Activated B cell treated with CpG ODN at 0.5 μM for 24 hours (primary cell): ENCODE data around the gene OCA2. TPM values are rescaled to one million over a fixed set of nuclear protein-coding genes. Genes with fewer than 3 reads are reported as not detected.

ENCODE experiments used
- ATAC-seq: fragments of 200-7000 bp; cut with Tn5 transposase; one replicate; pipeline ENCODE4 v1.10.0; 2021; ENCODE audit warnings: low read depth, mild to moderate bottlenecking, moderate library complexity
- CTCF ChIA-PET: fragments of 350-600 bp; sonication (Branson Sonifier 250); formaldehyde crosslinking; loops from one replicate; lab custom pipeline; 2021; ENCODE audit warnings: antibody characterized with exemption; lab: Charles Lee
- POLR2A ChIA-PET: fragments of 350-600 bp; sonication (Branson Sonifier 250); formaldehyde crosslinking; loops from one replicate; lab custom pipeline; 2021; ENCODE audit warnings: antibody characterized with exemption; lab: Charles Lee
- DNase-seq: peaks from one replicate; pipeline ENCODE4 v3.0.0; 2022
- H3K27ac Mint-ChIP-seq: one replicate; pipeline ENCODE4 v1.8.0; 2020; ENCODE audit warnings: mixed read lengths
- H3K27me3 Mint-ChIP-seq: one replicate; pipeline ENCODE4 v1.8.0; 2021; ENCODE audit warnings: mixed read lengths
- H3K36me3 Mint-ChIP-seq: one replicate; pipeline ENCODE4 v1.8.0; 2021; ENCODE audit warnings: low read depth, mixed read lengths
- H3K4me1 Mint-ChIP-seq: one replicate; pipeline ENCODE4 v1.8.0; 2021; ENCODE audit warnings: mixed read lengths
- H3K4me3 Mint-ChIP-seq: one replicate; pipeline ENCODE4 v1.8.0; 2020; ENCODE audit warnings: mild to moderate bottlenecking, mixed read lengths
- H3K9me3 Mint-ChIP-seq: one replicate; pipeline ENCODE4 v1.8.0; 2020; ENCODE audit warnings: mixed read lengths
- CTCF ChIP-seq: fragments of 200-600 bp; IDR thresholded peaks from one replicate; pipeline ENCODE4 v1.8.0; 2022; ENCODE audit warnings: antibody characterized with exemption, mild to moderate bottlenecking
- intact Hi-C: fragments of 100-400 bp; cut with micrococcal nuclease; formaldehyde crosslinking; loops from one replicate; pipeline ENCODE4 v1.15.1; 2024
- total RNA-seq: library from RNA; stranded (reverse); gene quantifications from 2 replicates; pipeline ENCODE4 v1.2.3, GENCODE V29; 2022

OCA2 gene
- total RNA-seq, 1 donor from 2014 or later, result not detected

GRCh38 chr15:27843146-27843545, 256.0 kb downstream of the OCA2 start:
- ChIA-PET POLR2A (no interaction called here), CTCF (no interaction called here)
- H3K27me3 Mint-ChIP-seq, result no peaks in the 10 kb centered on the region
- no peak overlapping the region for H3K4me3 Mint-ChIP-seq
- no peaks in the 10 kb centered on the region for H3K4me1 Mint-ChIP-seq
- H3K9me3 Mint-ChIP-seq, result no peaks in the 10 kb centered on the region
- no peaks in the 10 kb centered on the region for H3K36me3 Mint-ChIP-seq
- DNase-seq, result no peak
- H3K27ac Mint-ChIP-seq, result no peak overlapping the region
- no peak for TF ChIP-seq CTCF
- intact Hi-C loops, result no loop called here
- no peak for ATAC-seq

GRCh38 chr15:27842526-27842925, 256.6 kb downstream of the OCA2 start:
- H3K4me1 Mint-ChIP-seq, result no peaks in the 10 kb centered on the region
- H3K27me3 Mint-ChIP-seq, result no peaks in the 10 kb centered on the region
- no peaks in the 10 kb centered on the region for H3K9me3 Mint-ChIP-seq
- POLR2A ChIA-PET, result no interaction called here
- CTCF ChIA-PET, result no interaction called here
- DNase-seq, result no peak
- ATAC-seq, result no peak
- H3K27ac Mint-ChIP-seq, result no peak overlapping the region
- H3K4me3 Mint-ChIP-seq, result no peak overlapping the region
- H3K36me3 Mint-ChIP-seq, result no peaks in the 10 kb centered on the region
- no peak for TF ChIP-seq CTCF
- intact Hi-C loops, result no loop called here

GRCh38 chr15:27835233-27835939, 263.7 kb downstream of the OCA2 start:
- Mint-ChIP-seq H3K36me3 (no peaks in the 10 kb centered on the region), H3K9me3 (no peaks in the 10 kb centered on the region), H3K27me3 (no peaks in the 10 kb centered on the region), H3K4me3 (no peak overlapping the region), H3K4me1 (no peaks in the 10 kb centered on the region), H3K27ac (no peak overlapping the region)
- ChIA-PET CTCF (no interaction called here), POLR2A (no interaction called here)
- ATAC-seq (no peak), DNase-seq (no peak)
- intact Hi-C loops, result no loop called here
- no peak for TF ChIP-seq CTCF

DNA sequence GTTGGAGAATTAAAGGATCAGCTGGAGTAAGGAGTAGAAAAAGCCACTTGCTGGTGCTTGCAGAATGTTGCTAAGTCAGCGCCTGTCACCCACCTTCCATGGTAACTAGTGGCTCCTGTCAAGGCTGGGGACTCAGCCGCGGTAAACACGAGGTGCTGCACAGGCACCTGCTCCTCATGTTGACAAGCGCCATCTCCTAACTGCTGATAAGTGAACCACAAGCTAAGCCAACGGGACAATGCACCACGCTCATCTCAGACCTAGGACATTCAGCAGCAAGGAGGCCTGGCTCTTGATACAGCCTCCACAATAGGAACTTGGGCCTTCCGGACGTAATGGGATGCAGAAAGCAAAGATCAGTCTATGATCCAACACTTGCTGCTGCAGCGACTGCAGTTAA, 264.4 kb downstream of the OCA2 start:
- H3K27ac Mint-ChIP-seq, result no peak overlapping the region
- no peaks in the 10 kb centered on the region for H3K27me3 Mint-ChIP-seq
- ATAC-seq (no peak), DNase-seq (no peak)
- ChIA-PET POLR2A (no interaction called here), CTCF (no interaction called here)
- H3K36me3 Mint-ChIP-seq, result no peaks in the 10 kb centered on the region
- intact Hi-C loops, result no loop called here
- no peak overlapping the region for H3K4me3 Mint-ChIP-seq
- H3K4me1 Mint-ChIP-seq, result no peaks in the 10 kb centered on the region
- H3K9me3 Mint-ChIP-seq, result no peaks in the 10 kb centered on the region
- TF ChIP-seq CTCF, result no peak

DNA sequence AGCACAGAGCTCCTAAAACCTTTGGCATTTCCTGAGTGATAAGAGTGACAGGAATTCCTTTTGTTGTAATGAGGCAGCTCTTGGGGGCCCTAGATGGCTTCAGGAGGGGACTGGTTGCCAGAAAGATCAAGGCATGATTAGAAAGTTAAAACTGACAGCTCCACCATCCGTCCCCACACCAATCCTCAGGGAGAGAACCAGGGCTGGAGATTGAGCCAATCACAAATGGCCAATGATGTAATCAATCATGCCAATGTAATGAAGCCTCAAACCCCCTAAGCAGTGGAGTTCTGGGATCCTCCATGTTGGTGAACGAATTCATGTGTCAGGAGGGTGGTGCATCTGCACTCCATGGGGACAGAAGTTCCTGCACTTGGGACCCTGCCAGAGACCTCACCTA, 265.1 kb downstream of the OCA2 start:
- ChIA-PET POLR2A (no interaction called here), CTCF (no interaction called here)
- Mint-ChIP-seq H3K36me3 (no peaks in the 10 kb centered on the region), H3K9me3 (no peaks in the 10 kb centered on the region), H3K4me3 (no peak overlapping the region), H3K27ac (no peak overlapping the region), H3K4me1 (no peaks in the 10 kb centered on the region), H3K27me3 (no peaks in the 10 kb centered on the region)
- DNase-seq, result no peak
- no peak for TF ChIP-seq CTCF
- intact Hi-C loops, result no loop called here
- no peak for ATAC-seq
